Small intestine (tissue), 16 donors: ENCODE results near the gene PHOX2A. TPM values are rescaled to one million over a fixed set of nuclear protein-coding genes. Genes with fewer than 3 reads are reported as not detected.
"Not testable (repeated sequence)": the region's sequence is repeated elsewhere in the genome, so short reads cannot be mapped to it uniquely, and the experiment has no call there.

Source experiments
- DNase-seq, 2 donors: peaks; one replicate each; pipeline versions ENCODE4 v3.0.0 to v3.0.0-alpha.2; 2013
- FAIRE-seq: peaks from 2 replicates; lab custom pipeline; 2012; peaks lifted over from hg19 to GRCh38; lab: Jason Lieb, UNC
- H3K27ac ChIP-seq, 3 donors: one replicate each; pipeline ENCODE4 v1.5.1; 2013; ENCODE audit warnings: low read length in 2 of 3, mild to moderate bottlenecking in 2 of 3, control low read depth in 1 of 3, inconsistent platforms in 1 of 3, low read depth in 1 of 3, moderate library complexity in 1 of 3
- H3K27me3 ChIP-seq, 3 donors: one replicate each; pipeline ENCODE4 v1.6.1; 2013; ENCODE audit warnings: low read length in 3 of 3, inconsistent platforms in 1 of 3; ENCODE audit not compliant: control insufficient read depth in 3 of 3, insufficient read depth in 3 of 3
- H3K36me3 ChIP-seq, 3 donors: one replicate each; pipeline ENCODE4 v1.6.1; 2013; ENCODE audit warnings: low read length in 3 of 3, inconsistent platforms in 1 of 3, low read depth in 1 of 3, mild to moderate bottlenecking in 1 of 3, moderate library complexity in 1 of 3; ENCODE audit not compliant: control insufficient read depth in 3 of 3, insufficient read depth in 2 of 3
- H3K4me1 ChIP-seq, 3 donors: one replicate each; pipeline ENCODE4 v1.6.1; 2013; ENCODE audit warnings: low read length in 2 of 3, inconsistent platforms in 1 of 3, low read depth in 1 of 3, mild to moderate bottlenecking in 1 of 3, moderate library complexity in 1 of 3; ENCODE audit not compliant: control insufficient read depth in 3 of 3, insufficient read depth in 2 of 3
- H3K4me3 ChIP-seq, 3 donors: one replicate each; pipeline ENCODE4 v1.5.1; 2013; ENCODE audit warnings: low read length in 3 of 3, control low read depth in 1 of 3, inconsistent platforms in 1 of 3, low read depth in 1 of 3, mild to moderate bottlenecking in 1 of 3, moderate library complexity in 1 of 3
- H3K9me3 ChIP-seq, 2 donors: one replicate each; pipeline ENCODE4 v1.6.1; 2013; ENCODE audit warnings: low read depth in 1 of 2, low read length in 1 of 2; ENCODE audit not compliant: control insufficient read depth in 2 of 2, insufficient read depth in 1 of 2
- WGBS, 3 donors: extraction: QIAGEN DNeasy Blood & Tissue Kit; methylation state at CpG; one replicate each; pipeline ENCODE4 v1.1.7; 2013; 5-methylcytosine and 5-hydroxymethylcytosine counted together
- long read RNA-seq, 10 donors: transcript quantifications; one replicate each; lab custom pipeline, GENCODE V29; 2026
- polyA plus RNA-seq, 4 donors: library from polyadenylated mRNA; stranded (reverse) in 3 of 4; unstranded in 1 of 4; fragments of 200-250 nt in 3 of 4; fragments of 120-200 nt in 1 of 4; gene quantifications; one replicate each; pipeline versions ENCODE4 v1.2.1 to v1.2.3, GENCODE V29; 2013
- donor health status: healthy with polysubstance abuse.
- donor health status: control.
- donor health status: control.
- donor health status: Bipolar disorder and iron deficiency.
- donor health status: healthy.

Gene PHOX2A
- polyA plus RNA-seq, result 1 to 10 TPM in 1 of 4 donors, under 1 TPM in 1, not detected in 2; 0.86 to 3.3 TPM
- long read RNA-seq, donor 1, partial matches to known transcripts, result 0 of 3 reads
- long read RNA-seq, donor 1, other reads (novel, unspliced or antisense), result 0 of 3 reads
- long read RNA-seq, donor 2, result 0 reads
- long read RNA-seq, donor 3, partial matches to known transcripts, result 0 of 2 reads
- long read RNA-seq, donor 3, other reads (novel, unspliced or antisense), result 0 of 2 reads
- long read RNA-seq, donor 4, result 0 reads
- long read RNA-seq, donor 5, partial matches to known transcripts, result 0 of 2 reads
- long read RNA-seq, donor 5, other reads (novel, unspliced or antisense), result 0 of 2 reads
- long read RNA-seq, donor 6, partial matches to known transcripts, result 0 of 4 reads
- long read RNA-seq, donor 6, other reads (novel, unspliced or antisense), result 0 of 4 reads
- long read RNA-seq, donor 7, result 0 reads
- long read RNA-seq, donor 8, result 0 reads
- long read RNA-seq, donor 9, result 0 reads
- long read RNA-seq, donor 10, transcript PHOX2A-201 (3 exons, 1,699 nt), result major isoform, 15 of 15 reads
- long read RNA-seq, donor 10, partial matches to known transcripts, result 0 of 15 reads
- long read RNA-seq, donor 10, other reads (novel, unspliced or antisense), result 0 of 15 reads

DNA sequence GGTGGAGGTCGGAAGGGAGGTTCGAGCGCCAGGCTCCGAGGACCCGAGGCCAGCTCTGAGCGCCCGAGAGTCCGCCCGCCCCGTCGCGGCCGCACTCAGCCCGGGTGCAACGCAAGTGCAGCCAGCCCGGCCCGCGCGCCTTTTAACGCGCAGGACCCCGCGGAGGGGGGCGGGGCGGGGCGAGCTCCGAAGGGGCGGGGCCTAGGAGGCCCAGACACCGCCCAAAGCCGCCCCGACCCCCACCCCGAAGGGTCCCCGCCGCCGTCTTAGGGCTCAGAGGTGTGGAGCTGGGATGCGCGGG, at the start of gene PHOX2A:
TSS of gene PHOX2A (minus strand) at position 117 of the 301 bp plus-strand sequence. CDS start 172 bp downstream, outside the sequence.
- Histone ChIP-seq H3K27ac (no peak within 1 kb of the TSS), H3K9me3 (no peaks in the 10 kb centered on the region), H3K36me3 (no peaks in the 10 kb centered on the region), H3K4me3 (peak within 1 kb of the TSS in 2 of 3 donors; percentile 13 to 22), H3K4me1 (peaks cover 0 to 17% (median 2%) of the 10 kb centered on the region in 3 donors), H3K27me3 (peaks cover 12 to 92% (median 38%) of the 10 kb centered on the region in 3 donors)
- FAIRE-seq, result no peak
- 3 to 12% (median 5%) methylated on average over 23 to 37 of the region's 37 CpGs for WGBS, 3 donors
- DNase-seq, result no peak

DNA sequence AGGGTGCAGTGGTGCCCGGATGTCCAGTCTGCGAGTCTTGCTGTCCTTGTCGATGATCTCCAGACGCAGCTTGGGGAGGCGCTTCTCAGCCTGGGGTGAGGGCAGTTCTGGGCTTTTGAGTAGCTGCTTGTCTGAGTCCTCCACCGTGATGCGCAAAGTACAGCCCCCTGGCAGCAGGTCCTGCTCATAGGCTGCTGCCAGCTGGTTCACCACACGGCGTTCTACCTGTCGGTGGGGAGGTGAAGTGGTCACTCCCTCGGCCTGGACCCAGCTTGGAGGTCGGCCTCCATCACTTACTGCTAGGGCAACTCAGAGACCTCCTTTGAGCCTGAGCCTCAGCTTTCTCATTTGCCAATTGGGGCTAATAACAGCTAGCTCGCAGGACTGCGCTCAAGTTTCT, 49.4 kb upstream of the PHOX2A start:
- Histone ChIP-seq H3K9me3 (no peaks in the 10 kb centered on the region), H3K36me3 (peaks cover 0 to 45% (median 2%) of the 10 kb centered on the region in 3 donors), H3K4me3 (no peak overlapping the region), H3K27ac (no peak overlapping the region), H3K27me3 (no peaks in the 10 kb centered on the region), H3K4me1 (no peaks in the 10 kb centered on the region)
- WGBS, 3 donors, result 93 to 98% (median 95%) methylated on average over 14 of the region's 14 CpGs
- FAIRE-seq (no peak), DNase-seq (no peak)

DNA sequence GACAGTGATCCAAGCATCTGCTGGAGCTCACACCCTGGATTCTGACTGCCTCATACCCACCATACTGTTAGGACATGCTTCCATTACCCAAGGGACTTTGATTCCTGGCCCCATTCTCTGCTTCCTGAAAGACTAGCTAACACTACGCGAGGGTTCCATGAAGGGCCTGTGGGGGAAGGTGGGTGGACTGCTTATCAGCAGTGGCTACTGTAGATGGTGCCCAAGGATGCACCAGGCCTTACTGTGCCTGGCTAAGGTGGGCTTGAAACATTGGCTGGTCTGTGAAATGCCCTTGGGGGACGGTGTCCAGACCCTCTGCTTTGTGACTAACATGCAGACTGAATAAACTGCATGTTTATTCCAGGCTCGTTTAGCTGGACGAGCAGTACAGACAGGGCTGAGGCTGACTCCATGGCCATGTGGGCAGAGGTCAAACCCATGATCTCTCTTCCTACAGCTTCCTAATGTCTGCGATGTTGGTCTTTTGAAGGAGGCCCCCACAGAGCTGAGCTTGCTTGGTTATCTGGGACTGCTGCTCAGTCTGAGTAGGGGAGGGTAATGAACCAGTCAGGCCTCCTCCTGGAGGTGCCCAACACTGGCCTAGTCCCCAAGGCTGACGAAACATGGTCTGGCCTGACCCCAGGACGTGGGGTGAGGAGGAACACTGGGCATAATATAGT, 48.3 kb upstream of the PHOX2A start:
- FAIRE-seq (no peak), DNase-seq (no peak)
- Histone ChIP-seq H3K4me3 (no peak overlapping the region), H3K27ac (no peak overlapping the region), H3K27me3 (no peaks in the 10 kb centered on the region), H3K4me1 (no peaks in the 10 kb centered on the region), H3K36me3 (peaks cover 0 to 38% (median 2%) of the 10 kb centered on the region in 3 donors), H3K9me3 (no peaks in the 10 kb centered on the region)
- WGBS, 3 donors, result 80 to 85% (median 83%) methylated on average over 8 of the region's 8 CpGs

DNA sequence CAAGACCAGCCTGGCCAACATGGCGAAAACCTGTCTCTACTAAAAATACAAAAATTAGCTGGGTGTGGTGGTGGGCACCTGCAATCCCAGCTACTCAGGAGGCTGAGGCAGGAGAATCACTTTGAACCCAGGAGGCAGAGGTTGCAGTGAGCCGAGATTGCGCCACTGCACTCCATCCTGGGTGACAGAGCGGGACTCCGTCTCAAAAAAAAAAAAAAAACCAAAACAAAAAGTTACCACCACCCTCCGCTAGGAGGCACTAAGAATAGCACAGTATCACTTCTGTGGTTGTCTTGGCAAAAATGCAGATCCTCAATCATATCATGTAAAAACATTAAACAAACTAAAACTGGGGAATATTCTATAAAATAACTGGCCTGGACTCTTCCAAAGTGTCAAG, 46.8 kb upstream of the PHOX2A start:
- H3K9me3 ChIP-seq, DNase-seq, FAIRE-seq, H3K4me3 ChIP-seq, H3K4me1 ChIP-seq, H3K27me3 ChIP-seq, H3K27ac ChIP-seq: not testable (repeated sequence)
- 71 to 92% (median 73%) methylated on average over 6 of the region's 6 CpGs for WGBS, 3 donors
- peaks cover 0 to 31% (median 0%) of the 10 kb centered on the region in 3 donors for H3K36me3 ChIP-seq

DNA sequence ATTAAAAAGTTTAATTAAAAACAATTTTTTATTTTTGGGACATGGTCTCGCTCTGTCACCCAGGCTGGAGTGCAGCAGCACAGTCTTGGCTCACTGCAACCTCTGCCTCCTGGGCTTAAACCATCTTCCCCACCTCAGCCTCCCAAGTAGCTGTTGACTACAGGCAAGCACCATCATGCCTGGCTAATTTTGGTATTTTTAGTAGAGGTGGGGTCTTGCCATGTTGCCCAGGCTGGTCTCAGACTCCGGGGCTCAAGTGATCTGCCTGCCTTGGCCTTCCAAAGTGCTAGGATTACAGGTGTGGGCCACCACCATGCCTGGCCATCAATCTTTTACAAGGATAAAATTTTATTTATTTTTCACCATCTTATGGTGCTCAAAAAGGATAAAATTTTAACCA, 43.3 kb upstream of the PHOX2A start:
- Histone ChIP-seq H3K9me3 (no peaks in the 10 kb centered on the region), H3K4me3 (no peak overlapping the region), H3K36me3 (peaks cover 0 to under 1% (median 0%) of the 10 kb centered on the region in 3 donors), H3K4me1 (no peaks in the 10 kb centered on the region), H3K27me3 (no peaks in the 10 kb centered on the region), H3K27ac (no peak overlapping the region)
- no peak for DNase-seq
- FAIRE-seq, result no peak
- WGBS, 3 donors, result 89 to 93% (median 92%) methylated on average over 2 of the region's 2 CpGs

DNA sequence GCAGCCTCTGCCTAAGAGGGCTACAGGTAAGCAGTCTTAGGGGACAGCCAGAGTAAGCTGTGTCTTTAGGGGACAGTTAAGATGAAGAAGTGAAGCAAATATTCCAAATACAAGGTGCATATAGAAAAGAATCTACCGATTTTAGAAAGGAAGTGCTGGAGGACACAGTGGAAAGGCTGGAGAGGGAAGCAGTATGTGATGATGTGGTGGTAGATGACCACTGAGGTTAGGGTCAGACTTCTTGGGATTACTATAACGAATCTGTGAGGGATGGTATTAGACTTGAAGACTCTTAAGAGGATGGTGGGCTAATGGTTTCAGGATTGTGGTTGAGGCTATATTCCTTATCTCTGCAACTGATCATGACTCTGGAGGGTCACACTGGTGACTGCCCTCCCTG, 40.0 kb upstream of the PHOX2A start:
- Histone ChIP-seq H3K9me3 (peaks cover 0 to 4% of the 10 kb centered on the region in 2 donors), H3K36me3 (no peaks in the 10 kb centered on the region), H3K27me3 (no peaks in the 10 kb centered on the region), H3K4me3 (no peak overlapping the region), H3K27ac (no peak overlapping the region), H3K4me1 (no peaks in the 10 kb centered on the region)
- no peak for FAIRE-seq
- 67 to 73% (median 71%) methylated on average over 2 of the region's 2 CpGs for WGBS, 3 donors
- DNase-seq, result no peak

DNA sequence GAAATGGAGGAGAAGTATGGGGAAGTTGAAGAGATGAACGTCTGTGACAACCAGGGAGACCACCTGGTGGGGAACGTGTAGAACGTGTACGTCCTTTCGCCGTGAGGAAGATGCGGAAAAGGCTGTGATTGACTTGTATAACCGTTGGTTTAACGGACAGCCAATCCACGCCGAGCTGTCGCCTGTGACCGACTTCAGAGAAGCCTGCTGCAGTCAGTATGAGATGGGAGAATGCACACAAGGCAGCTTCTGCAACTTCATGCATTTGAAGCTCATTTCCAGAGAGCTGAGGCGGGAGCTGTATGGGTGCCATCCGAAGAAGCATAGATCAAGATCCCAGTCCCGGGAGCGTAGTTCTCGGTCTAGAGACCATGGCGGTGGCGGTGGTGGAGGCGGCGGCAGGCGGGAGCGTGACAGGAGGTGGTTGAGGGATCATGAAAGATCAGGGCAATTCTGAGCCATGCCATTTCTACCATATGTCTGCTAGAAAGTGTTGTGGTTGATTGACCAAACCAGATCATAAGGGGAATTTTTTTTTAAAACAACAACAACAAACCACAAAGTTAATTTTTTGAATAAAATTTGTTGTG, 36.8 kb upstream of the PHOX2A start:
- no peak for FAIRE-seq
- no peaks in the 10 kb centered on the region for H3K27me3 ChIP-seq
- 93 to 96% (median 94%) methylated on average over 24 of the region's 24 CpGs for WGBS, 3 donors

DNA sequence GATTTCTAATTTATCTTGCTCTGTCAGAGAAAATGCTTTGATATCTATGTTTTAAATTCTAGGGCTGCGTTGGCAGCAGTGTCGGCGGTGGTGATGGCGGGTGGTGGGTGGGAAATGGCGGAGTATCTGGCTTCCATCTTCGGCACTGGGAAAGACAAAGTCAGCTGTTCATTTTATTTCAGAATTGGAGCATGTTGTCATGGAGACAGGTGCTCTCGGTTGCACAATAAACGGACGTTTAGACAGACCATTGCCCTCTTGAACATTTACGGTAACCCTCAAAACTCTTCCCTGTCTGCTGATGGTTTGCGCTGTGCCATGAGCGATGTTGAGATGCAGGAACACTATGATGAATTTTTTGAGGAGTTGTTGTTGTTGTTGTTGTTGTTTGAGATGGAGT, 36.1 kb upstream of the PHOX2A start:
- Histone ChIP-seq H3K27me3 (no peaks in the 10 kb centered on the region), H3K4me1 (no peaks in the 10 kb centered on the region), H3K9me3 (peaks cover 0 to 4% of the 10 kb centered on the region in 2 donors), H3K36me3 (no peaks in the 10 kb centered on the region), H3K27ac (no peak overlapping the region), H3K4me3 (no peak overlapping the region)
- no peak for DNase-seq
- WGBS, 3 donors, result 85 to 92% (median 90%) methylated on average over 12 of the region's 12 CpGs
- FAIRE-seq, result no peak

More for the DNA sequence above, 36.8 kb upstream of the PHOX2A start:
- H3K4me1 ChIP-seq, result no peaks in the 10 kb centered on the region
- H3K4me3 ChIP-seq, result no peak overlapping the region
- DNase-seq, result no peak
- peaks cover 0 to 4% of the 10 kb centered on the region in 2 donors for H3K9me3 ChIP-seq
- H3K27ac ChIP-seq, result no peak overlapping the region
- H3K36me3 ChIP-seq, result no peaks in the 10 kb centered on the region
